Aorta (tissue), 5 donors: ENCODE results near the gene IP6K3. TPM values are rescaled to one million over a fixed set of nuclear protein-coding genes. Genes with fewer than 3 reads are reported as not detected.

Source experiments
- ATAC-seq: fragments of 200-7000 bp; cut with Tn5 transposase; one replicate; pipeline ENCODE4 v1.9.1; 2022; ENCODE audit warnings: moderate library complexity; ENCODE audit not compliant: low FRiP score
- DNase-seq, 2 donors: peaks; one replicate each; pipeline ENCODE4 v3.0.0-alpha.2; 2020
- H3K27ac ChIP-seq, 2 donors: one replicate each; pipeline ENCODE4 v1.5.1; 2013; ENCODE audit warnings: low read length in 2 of 2, mild to moderate bottlenecking in 2 of 2, moderate library complexity in 2 of 2, control low read depth in 1 of 2, inconsistent platforms in 1 of 2, low read depth in 1 of 2
- H3K27me3 ChIP-seq, 2 donors: one replicate each; pipeline ENCODE4 v1.6.1; 2013; ENCODE audit warnings: control low read depth in 1 of 2, low read length in 1 of 2, mild to moderate bottlenecking in 1 of 2, moderate library complexity in 1 of 2; ENCODE audit not compliant: insufficient read depth in 2 of 2, control insufficient read depth in 1 of 2
- H3K36me3 ChIP-seq, 2 donors: one replicate each; pipeline ENCODE4 v1.6.1; 2013; ENCODE audit warnings: control low read depth in 1 of 2, low read length in 1 of 2, mild to moderate bottlenecking in 1 of 2; ENCODE audit not compliant: insufficient read depth in 2 of 2, control insufficient read depth in 1 of 2
- H3K4me1 ChIP-seq, 2 donors: one replicate each; pipeline ENCODE4 v1.6.1; 2013; ENCODE audit warnings: low read length in 2 of 2, control low read depth in 1 of 2, mild to moderate bottlenecking in 1 of 2, moderate library complexity in 1 of 2; ENCODE audit not compliant: insufficient read depth in 2 of 2, control insufficient read depth in 1 of 2
- H3K4me3 ChIP-seq, 2 donors: one replicate each; pipeline ENCODE4 v1.5.1; 2013; ENCODE audit warnings: low read length in 2 of 2, control low read depth in 1 of 2, mild to moderate bottlenecking in 1 of 2
- H3K9me3 ChIP-seq: one replicate; pipeline ENCODE4 v1.6.1; 2013; ENCODE audit warnings: mild to moderate bottlenecking, low read length; ENCODE audit not compliant: control insufficient read depth
- WGBS, 2 donors: extraction: QIAGEN DNeasy Blood & Tissue Kit; methylation state at CpG; one replicate each; pipeline ENCODE4 v1.1.7; 2013; 5-methylcytosine and 5-hydroxymethylcytosine counted together
- intact Hi-C, 2 donors: fragments of 100-400 bp; cut with DNase I; formaldehyde crosslinking; loops; one replicate each; pipeline versions ENCODE4 v1.14.2 to v1.15.0; 2022
- polyA plus RNA-seq, 2 donors: library from polyadenylated mRNA; stranded (reverse); fragments of 200-250 nt; gene quantifications; one replicate each; pipeline ENCODE4 v1.2.3, GENCODE V29; 2013
- total RNA-seq, 2 donors: library from RNA; stranded (reverse); fragmentation: NEBNext Ultra II Directional; extraction: Animal tissue kit (Norgen Biotek cat#: 25700); gene quantifications; one replicate each; pipeline ENCODE4 v1.2.1, GENCODE V29; 2021
- donor health status: healthy with polysubstance abuse.
- donor health status: Bipolar disorder and iron deficiency.
- donor health status: DM: no; HTN: no; CAD: no.
- donor health status: DM: no; HTN: no; CAD: no.
- donor health status: DM: yes; HTN: yes; CAD: no.

The IP6K3 gene
- total and polyA plus RNA-seq, 4 donors: 0.63 to 1.0 TPM; not detected in 2

DNA sequence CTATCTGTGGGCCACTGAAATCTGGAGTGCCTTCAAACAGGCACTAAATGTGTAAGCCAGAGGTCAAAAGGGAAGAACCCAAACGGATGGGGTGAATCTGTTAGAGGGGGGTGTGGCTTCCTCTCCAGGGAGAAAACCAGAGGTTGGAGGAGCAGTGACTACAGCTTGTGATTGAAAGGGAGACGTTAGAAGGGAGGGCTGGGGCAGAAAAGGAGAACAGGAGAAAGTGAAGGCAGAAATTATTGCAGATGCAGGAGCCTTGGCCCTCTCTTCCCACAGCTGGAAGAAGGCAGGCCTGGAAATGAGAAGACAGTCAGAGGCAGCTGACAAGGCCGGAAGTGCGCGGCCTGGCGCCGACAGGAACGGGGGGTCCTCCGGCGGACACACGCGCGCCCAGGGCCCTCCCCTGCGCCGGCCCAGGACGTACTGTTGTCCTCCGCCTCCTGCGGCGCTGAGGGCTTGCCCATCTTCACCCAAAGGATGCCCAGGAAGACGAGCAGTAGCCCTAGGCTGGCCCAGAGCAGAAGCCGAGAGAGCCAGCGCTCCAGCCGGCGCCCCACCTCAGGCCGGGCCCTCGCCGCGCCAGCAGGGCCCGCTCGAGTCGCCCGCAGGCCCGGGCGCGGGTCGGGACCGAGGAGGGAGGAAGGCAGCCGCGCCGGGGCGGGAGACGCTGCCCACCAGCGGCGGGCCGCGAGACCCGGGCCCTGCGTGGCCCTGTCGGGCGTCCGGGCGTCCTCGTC, 41.4 kb upstream of the IP6K3 start:
- Histone ChIP-seq H3K36me3 (peaks cover 0 to 10% of the 10 kb centered on the region in 2 donors), H3K9me3 (no peaks in the 10 kb centered on the region), H3K27me3 (no peaks in the 10 kb centered on the region), H3K4me3 (peak overlapping the region; percentile 75 to 91), H3K27ac (peak overlapping the region; percentile 58 to 72), H3K4me1 (peaks cover 0 to 6% of the 10 kb centered on the region in 2 donors)
- intact Hi-C loops: loop anchor here in 1 of 2 donors (5.0 kb wide), 1 partner anchor 76 kb away; the partner anchor contains the start of gene UQCC2
- ATAC-seq (peak; percentile 75), DNase-seq (peak; percentile 90)
- WGBS, 2 donors: 0% methylated on average over 35 to 53 of the region's 53 CpGs

- peaks cover 0 to 6% of the 10 kb centered on the region in 2 donors for H3K4me1 ChIP-seq
- intact Hi-C loops: loop anchor here in 1 of 2 donors (5.0 kb wide), 1 partner anchor 75 kb away; the partner anchor contains the start of gene UQCC2
- H3K36me3 ChIP-seq: peaks cover 0 to 12% of the 10 kb centered on the region in 2 donors
- H3K4me3 ChIP-seq: peak overlapping the region; percentile 75 to 91
- ATAC-seq (no peak), DNase-seq (no peak)
- peak overlapping the region in 1 of 2 donors; percentile 72 for H3K27ac ChIP-seq
- no peaks in the 10 kb centered on the region for H3K9me3 ChIP-seq
- H3K27me3 ChIP-seq: no peaks in the 10 kb centered on the region
- WGBS, 2 donors: 40 to 45% methylated on average over 7 of the region's 7 CpGs
These were observed 40.7 kb upstream of the IP6K3 start for GRCh38 chr6:33787346-33787953.

GRCh38 chr6:33786736-33787135, 40.0 kb upstream of the IP6K3 start:
- Histone ChIP-seq H3K27me3 (no peaks in the 10 kb centered on the region), H3K4me1 (peaks cover 0 to 6% of the 10 kb centered on the region in 2 donors), H3K4me3 (no peak overlapping the region), H3K27ac (no peak overlapping the region), H3K9me3 (no peaks in the 10 kb centered on the region), H3K36me3 (peaks cover 0 to 12% of the 10 kb centered on the region in 2 donors)
- 63 to 70% methylated on average over 3 of the region's 3 CpGs for WGBS, 2 donors
- ATAC-seq (no peak), DNase-seq (no peak)
- intact Hi-C loops: loop anchor here in 1 of 2 donors (5.0 kb wide), 1 partner anchor 74 kb away; the partner anchor contains the start of gene UQCC2

DNA sequence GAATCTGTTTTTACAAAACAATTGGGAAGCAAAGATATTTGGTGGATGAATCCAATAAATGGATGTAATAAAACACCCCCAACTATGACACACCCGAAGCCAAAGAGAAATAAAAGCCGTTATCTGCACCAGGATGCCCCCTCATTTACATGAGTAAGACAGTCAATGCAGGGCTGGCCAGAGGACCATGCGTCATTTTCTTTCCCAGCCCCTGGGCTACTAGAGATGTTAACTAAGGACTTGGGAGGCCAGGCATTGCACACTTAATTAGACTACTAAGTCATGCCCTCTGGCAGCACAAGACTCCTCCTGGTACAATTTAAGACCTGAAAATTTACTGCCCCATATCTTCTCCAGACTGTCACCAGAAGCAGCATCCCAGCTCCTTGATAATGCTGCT, 39.1 kb upstream of the IP6K3 start:
- intact Hi-C loops: loop anchor here in 1 of 2 donors (5.0 kb wide), 1 partner anchor 73 kb away; the partner anchor contains the start of gene UQCC2
- DNase-seq (no peak), ATAC-seq (no peak)
- no peak overlapping the region for H3K27ac ChIP-seq
- peaks cover 0 to 12% of the 10 kb centered on the region in 2 donors for H3K36me3 ChIP-seq
- 57 to 65% methylated on average over 3 of the region's 3 CpGs for WGBS, 2 donors
- H3K4me3 ChIP-seq: no peak overlapping the region
- H3K27me3 ChIP-seq: no peaks in the 10 kb centered on the region
- H3K9me3 ChIP-seq: no peaks in the 10 kb centered on the region
- peaks cover 0 to 6% of the 10 kb centered on the region in 2 donors for H3K4me1 ChIP-seq

GRCh38 chr6:33784787-33785186, 38.1 kb upstream of the IP6K3 start:
- ATAC-seq (no peak), DNase-seq (no peak)
- Histone ChIP-seq H3K4me1 (peaks cover 0 to 6% of the 10 kb centered on the region in 2 donors), H3K27me3 (no peaks in the 10 kb centered on the region), H3K9me3 (no peaks in the 10 kb centered on the region), H3K4me3 (no peak overlapping the region), H3K36me3 (peaks cover 0 to 13% of the 10 kb centered on the region in 2 donors), H3K27ac (no peak overlapping the region)
- WGBS, 2 donors: 68 to 74% methylated on average over 13 of the region's 13 CpGs
- intact Hi-C loops: loop anchor here in 1 of 2 donors (5.0 kb wide), 1 partner anchor 72 kb away; the partner anchor contains the start of gene UQCC2

DNA sequence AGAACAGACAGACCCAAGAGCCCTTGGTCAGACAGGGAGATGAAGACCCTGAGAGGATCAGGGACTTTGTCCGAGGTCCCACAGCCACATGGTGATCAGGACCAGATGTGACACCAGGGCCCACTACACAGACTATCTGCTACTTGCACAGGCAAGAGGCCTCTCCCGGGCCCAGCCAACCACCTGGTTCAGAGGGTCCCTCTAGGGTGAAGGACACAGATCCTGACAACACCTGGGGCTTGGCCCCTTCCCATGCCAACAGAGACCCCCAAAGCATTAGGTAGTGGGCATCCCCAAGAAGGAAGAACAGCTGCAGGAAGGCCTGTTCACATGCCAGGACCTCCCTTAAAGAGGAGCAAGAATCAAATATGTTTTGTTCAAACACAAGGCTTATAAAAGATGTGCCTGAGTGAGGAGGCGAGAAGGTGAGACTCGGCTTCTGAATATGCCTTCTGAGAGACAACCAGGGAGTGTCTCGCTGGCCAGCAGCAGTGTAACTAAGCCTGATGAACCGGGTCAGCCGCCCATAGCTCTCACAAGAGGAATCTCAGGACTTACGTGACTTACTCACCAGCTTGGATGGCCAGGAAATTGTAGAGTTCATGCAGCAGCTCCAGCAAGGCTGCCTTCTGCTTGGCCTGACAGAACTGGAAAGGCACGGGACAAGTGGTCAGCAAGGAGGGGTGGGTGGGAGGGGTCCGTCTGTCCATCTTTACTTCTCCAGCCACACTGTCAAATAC, 37.2 kb upstream of the IP6K3 start:
- ATAC-seq (no peak), DNase-seq (no peak)
- intact Hi-C loops: no loop called here
- Histone ChIP-seq H3K36me3 (peaks cover 0 to 13% of the 10 kb centered on the region in 2 donors), H3K27me3 (no peaks in the 10 kb centered on the region), H3K9me3 (no peaks in the 10 kb centered on the region), H3K4me3 (no peak overlapping the region), H3K27ac (no peak overlapping the region), H3K4me1 (peaks cover 0 to 6% of the 10 kb centered on the region in 2 donors)
- 90 to 95% methylated on average over 10 of the region's 10 CpGs for WGBS, 2 donors

GRCh38 chr6:33782561-33782960, 35.9 kb upstream of the IP6K3 start:
- ATAC-seq (no peak), DNase-seq (no peak)
- no peak overlapping the region for H3K4me3 ChIP-seq
- intact Hi-C loops: no loop called here
- H3K27me3 ChIP-seq: no peaks in the 10 kb centered on the region
- peaks cover 0 to 4% of the 10 kb centered on the region in 2 donors for H3K4me1 ChIP-seq
- no peak overlapping the region for H3K27ac ChIP-seq
- H3K36me3 ChIP-seq: peaks cover 4 to 13% of the 10 kb centered on the region in 2 donors
- 94% methylated on average over 5 of the region's 5 CpGs for WGBS, 2 donors
- H3K9me3 ChIP-seq: no peaks in the 10 kb centered on the region

GRCh38 chr6:33781131-33781975, 34.6 kb upstream of the IP6K3 start:
- no peaks in the 10 kb centered on the region for H3K27me3 ChIP-seq
- DNase-seq: no peak
- no peak overlapping the region for H3K4me3 ChIP-seq
- peaks cover 13 to 25% of the 10 kb centered on the region in 2 donors for H3K36me3 ChIP-seq
- no peaks in the 10 kb centered on the region for H3K9me3 ChIP-seq
- intact Hi-C loops: no loop called here
- no peak overlapping the region for H3K27ac ChIP-seq
- H3K4me1 ChIP-seq: no peaks in the 10 kb centered on the region
- ATAC-seq: no peak
- 60 to 61% methylated on average over 16 of the region's 16 CpGs for WGBS, 2 donors
